HG03571 (cell line): Measurements from ENCODE around the gene TRMT2B.
"Not testable (repeated sequence)": the region's sequence is repeated elsewhere in the genome, so short reads cannot be mapped to it uniquely, and the experiment has no call there.

Experiments used
- ATAC-seq: cut with Tn5 transposase; IDR thresholded peaks from one replicate; pipeline ENCODE4 v1.9.1; 2021; ENCODE audit not compliant: unreplicated experiment

Gene TRMT2B

GRCh38 chrX:101012031-101012430 lies 39.9 kb downstream of the TRMT2B start:
- not testable (repeated sequence) for ATAC-seq

- no peak for ATAC-seq
Observed at GRCh38 chrX:101009090-101009489, 42.8 kb downstream of the TRMT2B start.

GRCh38 chrX:100999451-100999850 lies 52.5 kb downstream of the TRMT2B start:
- no peak for ATAC-seq

- ATAC-seq, result no peak
Observed at GRCh38 chrX:100995469-100995868, 56.4 kb downstream of the TRMT2B start.

- peak; percentile 95 for ATAC-seq
Observed at GRCh38 chrX:100994352-100995281, 57.3 kb downstream of the TRMT2B start.

GRCh38 chrX:100990139-100990538 lies 61.8 kb downstream of the TRMT2B start:
- ATAC-seq, result no peak

- no peak for ATAC-seq
Observed at GRCh38 chrX:100984818-100985217, 67.1 kb downstream of the TRMT2B start.

GRCh38 chrX:100981498-100981845 lies 70.4 kb downstream of the TRMT2B start:
- not testable (repeated sequence) for ATAC-seq

GRCh38 chrX:100980608-100981497 lies 71.1 kb downstream of the TRMT2B start:
- ATAC-seq, result no peak

- no peak for ATAC-seq
Observed at GRCh38 chrX:100979881-100980607, 71.9 kb downstream of the TRMT2B start.

GRCh38 chrX:100976211-100976610 lies 75.7 kb downstream of the TRMT2B start:
- no peak for ATAC-seq

GRCh38 chrX:100975212-100975611 lies 76.7 kb downstream of the TRMT2B start:
- ATAC-seq, result no peak

- ATAC-seq, result no peak
Observed at GRCh38 chrX:100973411-100973810, 78.5 kb downstream of the TRMT2B start.

GRCh38 chrX:100969936-100970335 lies 82.0 kb downstream of the TRMT2B start:
- no peak for ATAC-seq

- no peak for ATAC-seq
Observed at GRCh38 chrX:100969408-100969807, 82.5 kb downstream of the TRMT2B start, which contains the start of gene ARL13A. Gene ARL13A (plus strand): TSS chrX:100969708. CDS start chrX:100973690, 3,982 bp downstream.

GRCh38 chrX:100964362-100964761 lies 87.5 kb downstream of the TRMT2B start:
- no peak for ATAC-seq

- no peak for ATAC-seq
Observed at GRCh38 chrX:100962811-100963210, 89.1 kb downstream of the TRMT2B start.
